DND-41 (cell line): ENCODE measurements around the gene ABCG2.

ENCODE experiments used
- ATAC-seq: fragments of 200-7000 bp; cut with Tn5 transposase; 3 replicates; pipeline ENCODE4 v1.9.1; 2021; ENCODE audit warnings: low read depth; ENCODE audit not compliant: insufficient read depth
- DNase-seq: peaks from one replicate; pipeline ENCODE4 v3.0.0-alpha.2; 2020
- H2AFZ ChIP-seq: 2 replicates; pipeline ENCODE4 v1.6.0; 2012; ENCODE audit warnings: low read depth, low read length
- H3K27ac ChIP-seq: 2 replicates; pipeline ENCODE4 v1.5.1; 2012; ENCODE audit warnings: low read length, inconsistent platforms
- H3K27me3 ChIP-seq: fragments of 200-600 bp; sonication (generic); 2 replicates; pipeline ENCODE4 v1.6.0; 2012; ENCODE audit warnings: low read length, mild to moderate bottlenecking, inconsistent platforms; ENCODE audit not compliant: insufficient read depth, poor library complexity
- H3K36me3 ChIP-seq: 2 replicates; pipeline ENCODE4 v1.5.1; 2012; ENCODE audit warnings: low read length, inconsistent platforms; ENCODE audit not compliant: insufficient read depth
- H3K4me1 ChIP-seq: 2 replicates; pipeline ENCODE4 v1.5.1; 2012; ENCODE audit warnings: mild to moderate bottlenecking, low read length; ENCODE audit not compliant: insufficient read depth
- H3K4me2 ChIP-seq: 2 replicates; pipeline ENCODE4 v1.6.0; 2012; ENCODE audit warnings: mild to moderate bottlenecking, moderate library complexity, low read length, inconsistent platforms; ENCODE audit not compliant: insufficient read depth
- H3K4me3 ChIP-seq, 2 experiments: fragments of 200-600 bp in 1 of 2; shearing (Covaris generic) in 1 of 2; 2 replicates each; pipeline ENCODE4 v1.5.1; 2012 to 2016; ENCODE audit warnings: inconsistent platforms in 2 of 2, low read length in 2 of 2, mild to moderate bottlenecking in 2 of 2, low read depth in 1 of 2, moderate library complexity in 1 of 2
- H3K79me2 ChIP-seq: 2 replicates; pipeline ENCODE4 v1.6.0; 2012; ENCODE audit warnings: low read length, inconsistent platforms; ENCODE audit not compliant: insufficient read depth
- H3K9ac ChIP-seq: 2 replicates; pipeline ENCODE4 v1.6.0; 2012; ENCODE audit warnings: low read depth, mild to moderate bottlenecking, inconsistent platforms, low read length, moderate library complexity
- H3K9me3 ChIP-seq: 2 replicates; pipeline ENCODE4 v1.5.1; 2012; ENCODE audit warnings: low read length, moderate library complexity, mild to moderate bottlenecking, inconsistent platforms; ENCODE audit not compliant: insufficient read depth, severe bottlenecking
- H4K20me1 ChIP-seq: 2 replicates; pipeline ENCODE4 v1.6.0; 2012; ENCODE audit warnings: low read length; ENCODE audit not compliant: insufficient read depth
- CTCF ChIP-seq: IDR thresholded peaks from 2 replicates; pipeline ENCODE4 v1.5.1; 2012; ENCODE audit warnings: borderline replicate concordance, low read length, moderate library complexity, mild to moderate bottlenecking; ENCODE audit not compliant: poor library complexity, severe bottlenecking; ENCODE audit errors: extremely low read depth
- EZH2 ChIP-seq: IDR thresholded peaks from 3 replicates; pipeline ENCODE4 v1.6.1; 2012; ENCODE audit warnings: borderline replicate concordance, low read depth, mild to moderate bottlenecking, moderate library complexity, low read length, inconsistent platforms; ENCODE audit not compliant: severe bottlenecking

The ABCG2 gene

GRCh38 chr4:88093874-88094273 lies 64.6 kb downstream of the ABCG2 start:
- Histone ChIP-seq H3K79me2 (no peaks in the 10 kb centered on the region), H3K27me3 (no peaks in the 10 kb centered on the region), H3K9ac (no peak overlapping the region), H2AFZ (no peak overlapping the region), H3K27ac (no peak overlapping the region), H3K4me3 (no peak overlapping the region), H4K20me1 (no peaks in the 10 kb centered on the region), H3K36me3 (no peaks in the 10 kb centered on the region), H3K4me1 (no peaks in the 10 kb centered on the region), H3K9me3 (no peaks in the 10 kb centered on the region), H3K4me2 (no peak overlapping the region)
- no peak for DNase-seq
- TF ChIP-seq CTCF (no peak), EZH2 (no peak)
- ATAC-seq: no peak

- Histone ChIP-seq H3K9me3 (no peaks in the 10 kb centered on the region), H3K9ac (no peak overlapping the region), H3K36me3 (no peaks in the 10 kb centered on the region), H2AFZ (no peak overlapping the region), H3K4me3 (no peak overlapping the region), H3K79me2 (no peaks in the 10 kb centered on the region), H4K20me1 (no peaks in the 10 kb centered on the region), H3K27ac (no peak overlapping the region), H3K4me2 (no peak overlapping the region), H3K27me3 (peaks cover 8% of the 10 kb centered on the region), H3K4me1 (no peaks in the 10 kb centered on the region)
- DNase-seq (no peak), ATAC-seq (no peak)
- TF ChIP-seq EZH2: no peak
- TF ChIP-seq CTCF: no peak
These were observed 67.1 kb downstream of the ABCG2 start for GRCh38 chr4:88091378-88091777.

GRCh38 chr4:88090898-88091297 lies 67.5 kb downstream of the ABCG2 start:
- Histone ChIP-seq H3K4me3 (no peak overlapping the region), H3K4me1 (no peaks in the 10 kb centered on the region), H3K36me3 (no peaks in the 10 kb centered on the region), H2AFZ (no peak overlapping the region), H4K20me1 (no peaks in the 10 kb centered on the region), H3K27ac (no peak overlapping the region), H3K79me2 (no peaks in the 10 kb centered on the region), H3K9ac (no peak overlapping the region), H3K9me3 (no peaks in the 10 kb centered on the region), H3K4me2 (no peak overlapping the region), H3K27me3 (peaks cover 8% of the 10 kb centered on the region)
- ATAC-seq (no peak), DNase-seq (no peak)
- TF ChIP-seq EZH2 (no peak), CTCF (no peak)

- ATAC-seq (no peak), DNase-seq (no peak)
- Histone ChIP-seq H3K9ac (no peak overlapping the region), H4K20me1 (no peaks in the 10 kb centered on the region), H3K9me3 (no peaks in the 10 kb centered on the region), H2AFZ (no peak overlapping the region), H3K27me3 (peaks cover 8% of the 10 kb centered on the region), H3K36me3 (no peaks in the 10 kb centered on the region), H3K4me2 (no peak overlapping the region), H3K79me2 (no peaks in the 10 kb centered on the region), H3K27ac (no peak overlapping the region), H3K4me3 (no peak overlapping the region), H3K4me1 (no peaks in the 10 kb centered on the region)
- TF ChIP-seq CTCF (no peak), EZH2 (no peak)
These were observed 71.4 kb downstream of the ABCG2 start for GRCh38 chr4:88087004-88087403.
